Inflammatory macrophage treated with lipopolysaccharide for 1 hour (primary cell): ENCODE measurements around the gene TMEM41A.
A peak's percentile ranks its signal among the peaks of the same experiment; 100 is the strongest.
"Not testable (repeated sequence)": the region's sequence is repeated elsewhere in the genome, so short reads cannot be mapped to it uniquely, and the experiment has no call there.

Source experiments
- DNase-seq, 2 donors: peaks; one replicate each; pipeline ENCODE4 v3.0.0-alpha.2; 2020 to 2022

TMEM41A gene

DNA sequence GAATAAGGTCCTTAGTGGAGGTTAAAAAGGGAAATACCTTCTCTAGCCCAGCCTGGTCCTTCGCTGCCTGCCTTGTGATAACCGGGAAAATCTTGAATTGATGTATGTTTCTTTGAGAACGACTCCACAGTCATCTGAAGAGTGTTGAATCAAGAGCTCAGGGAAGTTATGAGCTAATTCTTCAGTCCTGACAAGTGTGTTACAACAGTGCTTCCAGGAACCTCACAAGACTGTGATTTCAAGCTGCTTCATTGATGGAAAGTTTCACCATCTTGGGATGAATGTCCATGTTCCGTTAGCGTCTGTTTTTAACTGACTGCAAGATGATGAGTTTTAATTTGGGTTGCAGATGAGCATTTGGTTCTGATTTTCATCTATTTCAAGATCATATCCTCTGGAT is 12.4 kb downstream of the TMEM41A start:
- no peak for DNase-seq

DNA sequence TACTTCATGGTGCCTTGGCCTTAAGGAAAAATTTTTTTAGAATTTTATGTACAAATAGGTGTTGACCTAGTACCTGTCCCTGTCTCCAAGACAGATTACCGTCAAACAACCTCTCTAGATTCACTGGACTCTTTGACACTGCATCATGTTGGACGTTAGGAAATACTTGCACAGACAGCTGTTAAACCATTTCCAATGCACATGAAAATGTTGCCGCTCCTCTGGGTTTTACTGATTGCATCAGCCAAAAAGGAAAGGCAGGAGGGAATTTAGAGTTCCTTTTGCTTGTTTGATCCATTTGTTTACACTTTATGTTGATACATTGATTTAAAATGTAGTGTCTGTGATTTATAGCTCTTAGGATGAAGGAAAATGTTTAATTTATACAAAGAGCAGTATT is 14.5 kb downstream of the TMEM41A start:
- no peak for DNase-seq

DNA sequence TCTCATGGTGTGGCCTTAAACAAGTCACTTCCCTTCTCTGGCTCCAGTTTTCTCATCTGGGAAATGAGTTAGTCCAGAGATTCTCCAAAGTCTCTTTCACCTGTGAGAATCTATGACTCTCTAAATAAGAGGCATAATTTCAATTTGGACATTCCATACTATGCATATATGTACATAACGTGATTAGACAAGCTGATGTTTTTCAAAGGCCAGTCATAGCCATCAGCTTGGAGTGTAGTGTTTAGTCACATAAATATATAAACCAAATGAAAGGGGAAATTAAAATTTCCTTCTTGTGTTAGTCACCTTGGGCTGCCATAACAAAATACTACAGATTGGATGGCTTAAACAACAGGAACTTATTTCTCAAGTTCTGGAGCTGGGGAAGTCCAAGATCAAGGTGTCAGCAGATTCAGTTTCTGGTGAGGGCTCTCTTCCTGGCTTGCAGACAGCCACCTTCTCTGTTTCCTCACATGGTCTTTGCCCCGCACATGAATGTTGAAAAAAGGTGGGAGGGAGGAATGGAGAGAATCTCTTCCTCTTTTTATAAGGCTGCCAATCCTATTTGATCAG is 19.4 kb downstream of the TMEM41A start:
- peak; percentile 23 to 39 for DNase-seq

DNA sequence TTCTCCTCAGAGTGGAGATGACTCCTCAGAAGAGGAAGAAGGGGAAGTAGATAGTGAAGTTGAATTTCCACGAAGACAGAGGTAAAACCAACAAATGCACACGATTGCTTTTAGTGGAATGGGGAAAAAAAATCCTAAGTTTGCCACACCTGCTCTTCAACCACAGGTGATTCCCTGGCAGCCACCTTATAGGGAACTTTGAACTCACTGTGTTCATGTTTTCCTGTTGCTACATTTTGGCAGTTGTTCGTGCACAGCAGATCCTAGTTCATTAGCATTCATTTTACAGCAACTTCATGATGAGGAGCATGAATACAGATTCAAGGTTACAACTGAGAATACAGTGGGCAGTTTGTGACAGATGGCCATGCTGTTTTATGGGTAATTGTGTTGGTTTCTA is 21.5 kb downstream of the TMEM41A start:
- no peak for DNase-seq

DNA sequence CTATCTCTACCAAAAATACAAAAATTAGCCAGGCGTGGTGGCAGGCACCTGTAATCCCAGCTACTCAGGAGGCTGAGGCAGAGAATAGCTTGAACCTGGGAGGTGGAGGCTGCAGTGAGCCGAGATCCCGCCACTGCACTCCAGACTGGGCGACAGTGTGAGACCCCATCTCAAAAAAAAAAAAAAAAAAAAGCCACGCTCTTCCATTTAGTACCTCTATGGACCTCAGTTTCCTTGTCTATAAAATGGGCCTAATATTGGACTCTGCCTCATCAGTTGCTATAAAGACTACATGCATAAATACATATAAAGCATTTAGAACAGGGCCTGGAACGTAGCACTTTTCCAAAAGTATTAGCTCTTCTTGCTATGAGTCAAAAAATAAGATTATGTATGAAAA is 23.9 kb downstream of the TMEM41A start:
- not testable (repeated sequence) for DNase-seq

DNA sequence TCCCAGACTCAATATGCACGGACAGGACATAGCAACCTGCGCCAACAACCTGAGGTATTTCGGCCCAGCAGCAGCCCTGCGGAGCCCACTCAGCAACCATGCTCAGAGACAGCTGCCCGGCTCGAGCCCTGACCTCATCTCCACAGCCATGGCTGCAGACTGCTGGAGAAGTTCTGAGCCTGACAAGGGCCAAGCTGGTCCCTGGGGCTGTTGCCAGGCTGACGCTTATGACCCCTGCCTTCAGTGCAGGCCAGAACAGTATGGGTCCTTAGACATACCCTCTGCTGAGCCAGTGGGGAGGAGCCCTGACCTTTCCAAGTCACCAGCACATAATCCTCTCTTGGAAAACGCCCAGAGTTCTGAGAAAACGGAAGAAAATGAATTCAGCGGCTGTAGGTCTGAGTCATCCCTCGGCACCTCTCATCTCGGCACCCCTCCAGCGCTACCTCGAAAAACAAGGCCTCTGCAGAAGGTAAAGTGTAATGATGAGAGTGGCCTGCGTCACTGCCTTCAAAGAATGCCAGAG is 25.5 kb downstream of the TMEM41A start:
- DNase-seq: no peak

DNA sequence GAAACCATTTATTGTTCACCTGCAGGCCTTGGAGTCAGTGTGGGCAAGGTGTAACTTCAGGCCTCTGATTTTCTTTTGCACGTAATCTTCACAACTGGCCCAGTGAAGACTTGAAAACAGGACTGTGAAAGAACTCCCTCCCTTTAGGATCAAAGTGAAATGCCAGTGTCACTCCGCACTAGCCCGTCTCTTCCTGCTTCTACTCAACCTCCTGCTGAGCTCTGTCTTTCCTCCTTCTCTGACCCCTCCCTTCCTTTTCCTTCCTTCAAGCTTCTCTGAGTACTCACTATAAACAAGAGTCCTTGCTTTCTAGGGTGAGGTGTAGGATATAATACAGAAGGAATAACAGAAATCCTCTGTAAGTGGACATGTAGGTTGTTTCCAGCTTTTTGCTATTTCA is 28.5 kb downstream of the TMEM41A start:
- DNase-seq: no peak

DNA sequence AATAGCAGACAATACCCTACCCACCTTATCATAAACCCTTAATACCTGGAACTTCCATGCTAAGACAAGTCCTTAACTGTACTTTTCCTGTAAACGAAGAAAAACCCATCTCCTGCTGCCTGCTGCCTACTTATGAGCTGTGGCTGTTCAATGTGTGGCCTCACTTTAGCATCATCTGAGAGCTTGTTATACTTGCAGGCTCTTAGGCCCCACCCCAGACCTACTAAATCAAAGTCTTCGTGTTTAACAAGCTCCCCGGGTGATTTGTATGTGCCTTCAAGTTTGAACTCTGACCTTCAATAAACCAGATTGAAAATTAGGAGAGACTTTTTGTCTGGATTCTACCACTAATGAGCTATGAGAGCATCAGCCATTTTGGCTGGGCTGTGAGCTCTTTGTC is 29.3 kb downstream of the TMEM41A start:
- no peak for DNase-seq

DNA sequence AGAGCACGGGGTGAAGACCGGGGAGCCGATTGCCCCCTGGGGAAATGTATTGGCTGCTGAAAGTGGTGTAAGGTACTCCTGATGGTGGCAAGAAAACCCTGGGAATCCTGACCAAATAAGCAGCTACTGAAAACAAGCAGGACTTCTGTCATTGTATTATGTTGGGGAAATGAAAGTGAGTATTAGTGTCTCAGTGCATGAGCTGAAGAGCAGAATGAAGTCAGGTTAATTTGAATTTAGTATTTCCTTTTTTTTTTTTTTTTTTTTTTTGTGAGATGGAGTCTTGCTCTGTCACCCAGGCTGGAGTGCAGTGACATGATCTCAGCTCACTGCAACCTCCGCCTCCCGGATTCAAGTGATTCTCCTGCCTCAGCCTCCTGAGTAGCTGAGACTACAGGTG is 32.7 kb downstream of the TMEM41A start:
- DNase-seq: not testable (repeated sequence)

DNA sequence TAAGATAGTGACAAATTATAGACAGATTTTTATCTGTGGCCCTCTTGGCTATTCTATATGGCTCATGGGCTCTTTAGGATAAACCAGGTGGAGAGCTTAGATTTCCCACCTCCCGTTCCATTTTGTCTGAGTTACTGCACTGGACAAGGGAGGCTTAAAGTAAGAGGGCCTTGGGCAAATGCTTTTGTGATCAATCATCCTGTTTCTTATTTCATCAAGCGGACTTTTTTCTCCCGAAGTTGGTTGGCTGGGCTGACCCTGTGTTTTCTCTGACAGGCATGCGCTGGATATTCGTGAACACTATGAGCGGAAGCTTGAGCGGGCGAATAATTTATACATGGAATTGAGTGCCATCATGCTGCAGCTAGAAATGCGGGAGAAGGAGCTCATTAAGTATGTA is 33.4 kb downstream of the TMEM41A start:
- no peak for DNase-seq

DNA sequence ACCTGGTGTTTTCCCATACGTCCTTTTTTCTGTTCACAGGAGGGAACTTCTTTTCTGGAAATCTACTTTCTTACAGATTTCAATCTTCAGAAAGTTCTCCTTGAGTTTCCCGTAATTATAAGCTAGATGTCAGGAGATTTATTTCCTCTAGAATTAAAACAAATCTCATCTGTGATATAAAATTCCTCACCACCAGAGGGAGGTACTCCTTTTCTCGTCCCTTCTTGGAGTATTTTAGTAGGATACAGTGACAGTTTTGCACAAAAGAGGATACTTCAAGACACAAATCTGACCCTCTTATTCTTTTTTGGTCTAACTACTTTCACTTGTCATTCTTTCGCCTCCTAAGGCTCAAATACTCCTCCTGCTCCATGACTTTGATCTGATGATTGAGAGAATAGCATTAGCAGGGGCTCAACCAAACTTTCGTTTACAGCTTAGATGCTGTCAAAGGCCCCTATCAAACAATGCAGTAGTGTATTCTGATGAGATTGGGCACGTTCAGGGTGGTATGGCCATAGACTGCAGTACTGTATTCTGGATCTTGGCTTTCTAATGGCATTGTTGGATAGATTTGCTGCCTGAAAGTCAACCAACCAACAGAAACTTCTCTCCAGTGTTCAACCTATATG is 38.0 kb downstream of the TMEM41A start:
- DNase-seq: peak in 1 of 2 donors; percentile 50

DNA sequence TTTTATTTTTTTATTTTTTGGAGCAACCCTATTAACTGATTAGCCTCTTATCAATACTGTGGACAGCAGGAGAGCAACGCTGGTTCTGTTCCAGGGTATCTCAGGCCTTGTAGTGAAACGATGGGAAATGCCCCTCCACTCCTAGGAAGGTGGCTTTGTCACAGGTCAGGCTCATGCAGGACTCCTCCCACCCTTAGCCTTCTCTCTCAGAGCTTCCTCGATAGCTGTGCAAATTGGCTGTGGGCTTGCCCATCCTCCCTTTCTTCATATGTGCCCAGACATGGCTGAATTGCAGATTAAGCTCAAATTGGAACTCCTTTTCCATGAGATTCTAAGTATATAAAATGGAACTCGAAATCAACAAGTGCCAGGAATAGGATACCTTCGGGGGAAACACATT is 38.5 kb downstream of the TMEM41A start:
- DNase-seq: no peak

DNA sequence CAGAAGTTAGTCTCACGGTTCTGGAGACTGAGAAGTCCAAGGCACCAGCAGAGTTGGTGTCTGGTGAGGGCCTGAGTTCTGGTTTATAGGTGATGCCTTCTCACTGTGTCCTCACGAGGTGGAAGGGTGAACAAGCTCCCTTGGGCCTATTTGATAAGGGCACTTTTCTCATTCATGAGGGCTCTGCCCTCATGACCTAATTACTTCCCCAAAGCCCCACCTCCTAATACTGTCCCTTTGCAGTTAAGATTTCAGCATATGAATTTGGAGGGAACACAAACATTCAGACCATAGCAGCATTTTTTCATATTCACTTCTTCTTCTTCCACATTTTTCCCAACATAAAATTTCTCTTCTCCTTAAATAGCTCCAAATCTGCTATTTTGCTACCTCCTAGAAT is 41.5 kb downstream of the TMEM41A start:
- DNase-seq: peak; percentile 16 to 26

DNA sequence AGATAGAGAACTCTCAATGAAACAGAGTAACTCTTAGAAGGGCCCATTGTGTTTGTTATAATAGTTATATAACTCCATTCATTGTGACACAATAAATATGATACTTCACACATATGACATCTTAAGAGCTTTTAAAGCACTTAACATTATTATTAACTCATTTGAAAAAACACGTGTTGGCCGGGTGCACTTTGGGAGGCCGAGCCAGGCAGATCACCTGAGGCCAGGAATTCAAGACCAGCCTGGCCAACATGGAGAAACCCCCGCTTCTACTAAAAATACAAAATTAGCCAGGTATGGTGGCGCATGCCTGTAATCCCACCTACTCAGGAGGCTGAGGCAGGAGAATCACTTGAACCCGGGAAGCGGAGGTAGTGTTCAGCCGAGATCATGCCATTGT is 47.4 kb downstream of the TMEM41A start:
- DNase-seq: not testable (repeated sequence)

DNA sequence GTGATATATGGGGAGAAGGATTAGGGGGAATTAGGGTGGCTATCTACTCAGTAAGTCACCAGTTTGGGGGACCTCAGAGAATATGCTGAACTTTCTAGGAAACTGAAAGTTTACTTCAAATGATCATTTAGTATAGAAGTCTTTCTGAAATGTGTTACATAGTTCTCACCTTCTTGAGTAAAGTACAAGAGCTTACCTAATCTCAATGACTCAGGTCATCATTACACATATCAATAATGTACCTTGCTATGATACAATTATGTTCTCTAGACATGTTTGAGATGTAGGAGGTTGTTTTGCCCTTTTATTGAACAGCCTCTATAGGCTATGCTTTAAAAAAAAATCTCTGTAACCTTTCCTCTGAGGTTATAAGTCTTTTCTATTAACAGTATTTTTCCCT is 50.7 kb downstream of the TMEM41A start:
- DNase-seq: no peak

DNA sequence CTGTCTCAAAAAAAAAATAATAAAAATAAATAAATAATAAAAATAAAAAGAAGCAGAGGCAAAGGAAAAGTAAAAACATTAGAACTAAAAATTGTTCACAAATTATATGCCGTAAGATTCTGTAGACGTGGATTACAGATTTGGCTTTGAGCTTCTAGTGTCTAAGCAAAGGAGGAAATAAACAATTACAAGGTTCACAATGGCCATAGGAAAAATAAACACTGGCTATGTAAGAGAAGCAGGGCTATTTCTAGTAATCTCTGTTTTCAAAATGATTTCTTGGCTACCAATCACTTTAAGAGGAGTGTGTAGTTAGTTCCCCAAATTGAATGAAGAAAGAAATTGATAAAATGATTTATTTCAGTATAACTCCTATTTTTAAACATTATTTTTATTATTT is 54.5 kb downstream of the TMEM41A start:
- DNase-seq: no peak

DNA sequence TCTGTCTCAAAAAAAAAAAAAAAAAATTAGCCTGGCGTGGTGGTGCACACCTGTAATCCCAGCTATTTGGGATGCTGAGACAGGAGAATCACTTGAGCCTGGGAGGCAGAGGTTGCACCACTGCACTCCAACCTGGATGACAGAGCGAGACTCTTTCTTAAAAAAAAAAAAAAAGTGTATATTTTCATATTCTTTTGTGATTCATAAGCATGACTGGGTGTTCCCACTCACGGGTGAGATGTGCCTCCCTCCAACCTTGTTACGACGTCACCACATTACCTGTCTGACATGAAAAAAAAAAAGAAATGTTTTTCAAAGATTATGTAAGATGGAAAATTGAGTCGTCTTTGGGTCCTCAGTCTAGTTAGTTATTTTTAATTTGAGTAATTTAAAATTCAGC is 56.8 kb downstream of the TMEM41A start:
- no peak for DNase-seq

DNA sequence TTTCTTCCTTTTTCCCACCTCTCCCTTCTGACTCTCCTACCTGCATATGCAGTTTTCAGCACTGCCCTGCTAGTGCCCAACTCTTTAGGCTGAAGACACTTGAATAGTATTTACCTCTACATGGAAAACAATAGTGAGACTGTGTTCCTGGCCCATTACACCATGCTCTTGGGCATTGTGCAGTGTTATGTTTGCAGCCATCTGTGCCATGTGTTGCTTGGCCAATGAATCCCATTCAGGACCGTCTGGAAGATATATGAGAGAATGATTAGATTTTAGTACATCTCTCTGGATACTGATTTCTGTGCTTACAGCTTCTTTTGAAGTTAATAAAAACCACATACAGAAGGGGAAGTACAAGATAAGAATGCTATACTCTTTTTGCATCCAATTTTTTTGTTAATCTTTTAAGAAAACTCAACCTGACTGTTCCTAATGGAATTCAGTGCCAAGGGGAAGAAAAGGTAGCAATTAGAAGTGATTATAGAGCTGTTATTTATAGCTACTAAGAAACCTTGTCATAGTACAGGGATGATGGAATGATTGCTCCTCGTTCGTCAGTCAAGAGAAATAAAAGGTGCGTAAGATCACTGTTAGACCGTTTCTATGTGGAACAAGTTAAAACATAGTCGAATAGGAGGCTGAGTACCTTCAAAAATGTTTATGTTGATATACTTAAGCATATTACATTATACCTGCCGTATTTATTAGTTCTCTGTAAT is 58.9 kb downstream of the TMEM41A start:
- DNase-seq: no peak
